Lower leg skin (tissue), 3 donors: ENCODE results near the gene LRRC74B.

Experiments
- CTCF ChIP-seq, 3 donors: fragments of 450-650 bp; IDR thresholded peaks; one replicate each; pipeline ENCODE4 v1.5.1; 2016; ENCODE audit warnings: antibody characterized with exemption in 3 of 3, mild to moderate bottlenecking in 3 of 3, moderate library complexity in 2 of 3
- POLR2A ChIP-seq, 2 donors: fragments of 450-650 bp; IDR thresholded peaks; one replicate each; pipeline ENCODE4 v1.6.1; 2016 to 2017; ENCODE audit warnings: antibody characterized with exemption in 2 of 2, mild to moderate bottlenecking in 1 of 2, moderate library complexity in 1 of 2

DNA sequence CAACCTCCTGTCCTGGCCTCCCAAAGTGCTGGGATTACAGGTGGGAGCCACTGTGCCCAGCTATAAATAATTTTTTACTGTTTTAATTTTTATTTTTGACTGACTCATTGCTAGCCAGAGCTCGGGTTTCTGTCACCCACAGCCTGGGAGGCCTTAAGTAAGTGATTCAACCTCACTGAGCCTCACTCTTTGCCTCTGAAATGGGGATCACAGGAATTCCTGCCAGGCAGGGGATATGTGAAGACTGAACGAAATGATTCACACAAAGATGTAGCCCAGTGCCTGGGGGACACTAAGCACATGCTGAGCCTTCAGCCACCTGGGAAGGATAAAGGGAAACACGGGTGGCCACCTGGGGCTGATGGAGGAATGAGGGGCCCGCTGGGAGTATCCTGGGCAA lies 3.8 kb upstream of the LRRC74B start:
- no peak for TF ChIP-seq CTCF (IDR thresholded peaks at IDR 0.05)
- TF ChIP-seq POLR2A (IDR thresholded peaks at IDR 0.05) = no peak
